ENCODE results near the gene TMTC3.

Gene TMTC3

DNA sequence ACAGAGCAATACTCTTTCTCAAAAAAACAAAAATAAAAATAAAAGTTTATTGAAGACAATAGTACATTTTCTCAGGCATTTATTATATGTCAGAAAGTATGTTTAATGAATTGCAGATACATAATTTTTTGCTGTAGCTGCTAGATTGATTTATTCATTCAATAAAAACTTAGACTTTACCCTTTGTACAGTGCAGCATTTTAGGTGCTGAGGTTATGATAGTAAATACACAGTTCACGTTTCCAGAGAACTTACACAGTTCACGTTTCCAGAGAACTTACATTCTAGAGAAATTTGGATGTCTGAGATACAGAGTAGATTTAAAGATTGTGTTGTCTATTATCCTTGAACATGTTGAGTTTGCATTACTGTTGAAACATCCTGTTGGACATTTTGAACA lies 25.3 kb downstream of the TMTC3 start:
- H3K27ac ChIP-seq = no peak overlapping the region
- TF ChIP-seq, protein P1, sequence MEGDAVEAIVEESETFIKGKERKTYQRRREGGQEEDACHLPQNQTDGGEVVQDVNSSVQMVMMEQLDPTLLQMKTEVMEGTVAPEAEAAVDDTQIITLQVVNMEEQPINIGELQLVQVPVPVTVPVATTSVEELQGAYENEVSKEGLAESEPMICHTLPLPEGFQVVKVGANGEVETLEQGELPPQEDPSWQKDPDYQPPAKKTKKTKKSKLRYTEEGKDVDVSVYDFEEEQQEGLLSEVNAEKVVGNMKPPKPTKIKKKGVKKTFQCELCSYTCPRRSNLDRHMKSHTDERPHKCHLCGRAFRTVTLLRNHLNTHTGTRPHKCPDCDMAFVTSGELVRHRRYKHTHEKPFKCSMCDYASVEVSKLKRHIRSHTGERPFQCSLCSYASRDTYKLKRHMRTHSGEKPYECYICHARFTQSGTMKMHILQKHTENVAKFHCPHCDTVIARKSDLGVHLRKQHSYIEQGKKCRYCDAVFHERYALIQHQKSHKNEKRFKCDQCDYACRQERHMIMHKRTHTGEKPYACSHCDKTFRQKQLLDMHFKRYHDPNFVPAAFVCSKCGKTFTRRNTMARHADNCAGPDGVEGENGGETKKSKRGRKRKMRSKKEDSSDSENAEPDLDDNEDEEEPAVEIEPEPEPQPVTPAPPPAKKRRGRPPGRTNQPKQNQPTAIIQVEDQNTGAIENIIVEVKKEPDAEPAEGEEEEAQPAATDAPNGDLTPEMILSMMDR (conservative IDR thresholded peaks at IDR 0.05) = no peak

DNA sequence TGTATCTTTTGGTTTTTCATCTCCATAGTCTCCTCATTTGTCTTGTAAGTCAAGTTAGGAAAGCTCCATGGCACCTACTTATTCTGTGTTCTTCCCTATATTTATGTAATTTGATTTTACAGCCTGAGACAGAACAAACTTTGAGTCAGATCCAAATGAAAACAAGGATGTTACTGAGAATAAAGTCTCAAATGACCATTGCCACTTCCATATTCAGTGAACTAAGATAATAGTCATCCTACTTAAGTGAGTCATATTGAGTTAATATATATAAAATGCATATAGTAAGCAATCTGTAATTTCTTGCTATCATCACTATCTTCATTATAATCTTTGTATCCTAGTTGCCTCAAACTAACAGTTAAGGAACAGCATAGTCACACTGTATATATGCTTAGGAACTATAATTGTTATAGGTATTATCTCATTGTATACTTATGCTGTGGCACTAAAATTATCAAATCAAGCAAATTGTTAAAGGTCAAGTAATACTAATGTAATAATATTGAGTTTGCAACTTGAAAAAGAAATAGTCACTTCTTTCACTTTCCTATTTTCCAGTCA lies 30.8 kb downstream of the TMTC3 start:
- TF ChIP-seq, protein P1 (conservative IDR thresholded peaks at IDR 0.05) = no peak
- H3K27ac ChIP-seq = peak overlapping the region; percentile 24; the same call in 1 of the 2 replicates

DNA sequence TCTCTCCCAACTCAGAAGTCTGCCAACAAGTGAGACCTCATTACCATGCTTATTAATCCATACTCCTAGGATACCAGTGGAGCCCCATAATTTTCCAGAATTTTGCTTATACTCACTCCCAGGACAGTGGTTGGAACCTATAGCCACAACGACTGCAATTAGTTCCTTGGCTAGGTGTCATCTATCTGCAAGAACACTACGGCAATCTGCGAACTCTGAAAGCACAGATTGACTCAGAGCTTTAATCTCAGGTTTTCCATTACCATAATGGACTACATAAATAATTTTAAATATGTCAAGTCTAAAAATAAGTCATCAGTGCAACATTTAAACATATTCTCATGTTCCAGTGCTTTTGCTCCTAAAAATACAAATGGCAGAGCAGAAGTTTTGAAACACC lies 33.4 kb downstream of the TMTC3 start:
- H3K27ac ChIP-seq = no peak overlapping the region
- TF ChIP-seq, protein P1 (conservative IDR thresholded peaks at IDR 0.05) = no peak

DNA sequence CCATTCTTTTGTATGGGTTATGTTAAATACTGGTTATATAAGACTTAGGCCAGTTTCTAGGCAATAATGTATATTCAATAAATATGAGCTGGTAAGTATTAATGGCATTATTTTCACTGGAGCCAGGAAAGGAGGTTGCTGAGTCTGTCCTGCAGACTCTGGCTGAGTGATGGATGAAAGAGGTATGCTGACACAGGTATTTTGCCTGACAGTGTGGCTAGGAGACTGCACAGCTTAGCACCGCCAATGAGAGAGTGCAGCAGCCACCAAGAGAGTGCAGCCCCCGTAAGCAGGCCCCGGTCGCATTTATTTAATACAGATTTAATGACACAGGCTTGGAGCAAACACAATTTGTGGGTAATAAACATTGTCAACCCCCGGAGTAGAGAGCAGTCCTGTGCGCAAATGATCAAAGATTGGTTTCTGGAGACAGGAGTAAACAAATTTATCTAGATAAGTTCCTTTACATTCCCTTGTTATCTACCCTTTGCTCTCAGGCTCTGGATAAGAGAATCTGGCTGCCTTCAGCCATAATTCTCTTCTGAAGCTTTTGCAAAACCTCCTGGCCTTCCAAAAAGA lies 37.4 kb downstream of the TMTC3 start:
- TF ChIP-seq, protein P1 (conservative IDR thresholded peaks at IDR 0.05) = no peak
- H3K27ac ChIP-seq = peak overlapping the region; percentile 14; the same call in 1 of the 2 replicates

DNA sequence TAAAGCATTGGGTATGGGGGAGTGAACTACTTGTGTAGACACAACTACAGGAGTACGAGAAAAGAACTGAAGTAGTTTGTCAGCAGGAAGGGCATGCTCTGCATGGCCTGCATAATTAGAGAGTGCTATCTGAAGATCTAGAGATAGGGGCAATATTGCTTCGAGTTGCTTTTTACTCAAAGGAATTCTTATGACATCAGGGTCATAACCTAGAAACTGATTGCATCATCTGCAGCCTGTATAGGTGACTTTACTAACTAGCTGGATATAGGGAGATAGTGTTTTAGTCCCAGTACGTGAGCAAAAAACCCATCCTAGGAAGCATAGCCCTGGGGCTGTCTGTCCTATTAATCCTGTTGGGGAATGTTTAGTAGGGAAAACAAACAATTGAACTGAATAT lies 39.8 kb downstream of the TMTC3 start:
- no peak overlapping the region for H3K27ac ChIP-seq
- TF ChIP-seq, protein P1 (conservative IDR thresholded peaks at IDR 0.05) = no peak

DNA sequence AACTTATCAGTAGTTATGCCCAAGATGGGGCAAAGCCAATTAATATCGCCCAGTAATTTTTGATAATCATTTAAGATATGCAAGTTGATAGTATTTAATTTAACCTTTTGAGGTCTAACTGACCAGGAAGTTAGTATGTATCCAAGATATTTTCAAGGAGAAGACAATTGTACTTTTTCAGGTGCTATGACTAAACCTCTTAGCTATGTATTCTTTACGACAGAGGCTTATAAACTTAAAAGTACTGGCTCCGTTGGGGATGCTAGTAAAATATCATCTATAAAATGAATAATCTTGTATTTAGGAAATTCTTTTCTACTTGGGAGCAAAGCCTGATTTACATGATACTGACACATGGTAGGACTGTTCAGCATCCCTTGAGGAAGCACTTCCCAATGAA lies 40.3 kb downstream of the TMTC3 start:
- no peak overlapping the region for H3K27ac ChIP-seq

DNA sequence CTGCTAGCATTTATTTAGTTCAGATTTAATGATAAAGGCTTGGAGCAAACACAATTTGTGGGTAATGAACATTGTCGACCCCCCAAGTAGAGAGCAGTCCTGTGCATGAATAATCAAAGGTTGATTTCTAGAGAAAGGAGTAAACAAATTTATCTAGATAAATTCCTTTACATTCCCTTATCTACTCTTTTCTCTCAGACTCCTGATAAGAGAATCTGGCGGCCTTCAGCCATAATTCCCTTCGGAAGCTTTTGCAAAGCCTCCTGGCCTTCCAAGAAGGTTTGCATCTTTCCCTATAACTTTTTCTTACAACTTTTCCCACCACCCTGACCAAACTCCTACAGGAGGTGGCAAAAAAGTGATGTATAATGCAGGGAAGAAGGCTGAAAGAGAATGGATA lies 42.1 kb downstream of the TMTC3 start:
- peak overlapping the region; percentile 78 for H3K27ac ChIP-seq
- TF ChIP-seq, protein P1 (conservative IDR thresholded peaks at IDR 0.05) = no peak

More for the DNA sequence above, 40.3 kb downstream of the TMTC3 start:
- TF ChIP-seq, protein P1 (conservative IDR thresholded peaks at IDR 0.05) = no peak

Data from VCaP (cell line).